ENCODE data around the gene ACTR3.

Gene ACTR3

GRCh38 chr2:113996671-113997594 lies 107.0 kb downstream of the ACTR3 start:
- no peak for DNase-seq (ENCODE audit: low read depth in 4 of 4, low spot score in 1 of 4)

GRCh38 chr2:114001152-114001551 lies 111.3 kb downstream of the ACTR3 start:
- no peak for DNase-seq (ENCODE audit: low read depth in 4 of 4, low spot score in 1 of 4)

- DNase-seq (ENCODE audit: low read depth in 4 of 4, low spot score in 1 of 4) = no peak
Observed at GRCh38 chr2:114001937-114002336, 112.0 kb downstream of the ACTR3 start.

GRCh38 chr2:114005110-114005783 lies 115.4 kb downstream of the ACTR3 start:
- DNase-seq (ENCODE audit: low read depth in 4 of 4, low spot score in 1 of 4) = no peak

GRCh38 chr2:114006460-114006859 lies 116.6 kb downstream of the ACTR3 start:
- no peak for DNase-seq (ENCODE audit: low read depth in 4 of 4, low spot score in 1 of 4)

- no peak for DNase-seq (ENCODE audit: low read depth in 4 of 4, low spot score in 1 of 4)
Observed at GRCh38 chr2:114007436-114007835, 117.5 kb downstream of the ACTR3 start.

GRCh38 chr2:114008720-114009119 lies 118.8 kb downstream of the ACTR3 start:
- DNase-seq (ENCODE audit: low read depth in 4 of 4, low spot score in 1 of 4) = no peak

GRCh38 chr2:114009205-114009944 lies 119.5 kb downstream of the ACTR3 start:
- DNase-seq (ENCODE audit: low read depth in 4 of 4, low spot score in 1 of 4) = no peak

GRCh38 chr2:114010001-114010400 lies 120.1 kb downstream of the ACTR3 start:
- no peak for DNase-seq (ENCODE audit: low read depth in 4 of 4, low spot score in 1 of 4)

- no peak for DNase-seq (ENCODE audit: low read depth in 4 of 4, low spot score in 1 of 4)
Observed at GRCh38 chr2:114011713-114012112, 121.8 kb downstream of the ACTR3 start.

All from stimulated activated CD4-positive, alpha-beta T cell treated with anti-CD3 and anti-CD28 coated beads, Interleukin-1b, Interleukin-23, amount 100 ng/mL, for 24 hours (primary cell).